Measurements from ENCODE around the gene PSMG2.

GRCh38 chr18:12689256-12689850 is 13.5 kb upstream of the PSMG2 start:
- TF ChIP-seq CTCF (IDR thresholded peaks at IDR 0.05; ENCODE audit: poor library complexity, severe bottlenecking): no peak
- TF ChIP-seq, protein P1, sequence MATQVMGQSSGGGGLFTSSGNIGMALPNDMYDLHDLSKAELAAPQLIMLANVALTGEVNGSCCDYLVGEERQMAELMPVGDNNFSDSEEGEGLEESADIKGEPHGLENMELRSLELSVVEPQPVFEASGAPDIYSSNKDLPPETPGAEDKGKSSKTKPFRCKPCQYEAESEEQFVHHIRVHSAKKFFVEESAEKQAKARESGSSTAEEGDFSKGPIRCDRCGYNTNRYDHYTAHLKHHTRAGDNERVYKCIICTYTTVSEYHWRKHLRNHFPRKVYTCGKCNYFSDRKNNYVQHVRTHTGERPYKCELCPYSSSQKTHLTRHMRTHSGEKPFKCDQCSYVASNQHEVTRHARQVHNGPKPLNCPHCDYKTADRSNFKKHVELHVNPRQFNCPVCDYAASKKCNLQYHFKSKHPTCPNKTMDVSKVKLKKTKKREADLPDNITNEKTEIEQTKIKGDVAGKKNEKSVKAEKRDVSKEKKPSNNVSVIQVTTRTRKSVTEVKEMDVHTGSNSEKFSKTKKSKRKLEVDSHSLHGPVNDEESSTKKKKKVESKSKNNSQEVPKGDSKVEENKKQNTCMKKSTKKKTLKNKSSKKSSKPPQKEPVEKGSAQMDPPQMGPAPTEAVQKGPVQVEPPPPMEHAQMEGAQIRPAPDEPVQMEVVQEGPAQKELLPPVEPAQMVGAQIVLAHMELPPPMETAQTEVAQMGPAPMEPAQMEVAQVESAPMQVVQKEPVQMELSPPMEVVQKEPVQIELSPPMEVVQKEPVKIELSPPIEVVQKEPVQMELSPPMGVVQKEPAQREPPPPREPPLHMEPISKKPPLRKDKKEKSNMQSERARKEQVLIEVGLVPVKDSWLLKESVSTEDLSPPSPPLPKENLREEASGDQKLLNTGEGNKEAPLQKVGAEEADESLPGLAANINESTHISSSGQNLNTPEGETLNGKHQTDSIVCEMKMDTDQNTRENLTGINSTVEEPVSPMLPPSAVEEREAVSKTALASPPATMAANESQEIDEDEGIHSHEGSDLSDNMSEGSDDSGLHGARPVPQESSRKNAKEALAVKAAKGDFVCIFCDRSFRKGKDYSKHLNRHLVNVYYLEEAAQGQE (IDR thresholded peaks at IDR 0.05; ENCODE audit: borderline replicate concordance): no peak
- TF ChIP-seq TAF1 (IDR thresholded peaks at IDR 0.05; ENCODE audit: low read depth): no peak
- no peak for TF ChIP-seq SMC3 (conservative IDR thresholded peaks at IDR 0.05; ENCODE audit: poor library complexity)

Measured in neural cell (in vitro differentiated cells).